IMR-90 (cell line): ENCODE results near the gene TFEB.

Source experiments
- CEBPB ChIP-seq: IDR thresholded peaks from 2 replicates; pipeline ENCODE4 v1.6.1; 2012; ENCODE audit warnings: low read depth, low read length, improper control_type of control experiment
- POLR2A ChIP-seq: IDR thresholded peaks from 2 replicates; pipeline ENCODE4 v1.6.1; 2012; ENCODE audit warnings: mild to moderate bottlenecking, low read depth, low read length
- TF ChIP-seq, protein P1 (sequence below): conservative IDR thresholded peaks from 2 replicates; pipeline ENCODE4 v1.5.1; 2012; ENCODE audit warnings: mild to moderate bottlenecking, low read depth, low read length, improper control_type of control experiment

DNA sequence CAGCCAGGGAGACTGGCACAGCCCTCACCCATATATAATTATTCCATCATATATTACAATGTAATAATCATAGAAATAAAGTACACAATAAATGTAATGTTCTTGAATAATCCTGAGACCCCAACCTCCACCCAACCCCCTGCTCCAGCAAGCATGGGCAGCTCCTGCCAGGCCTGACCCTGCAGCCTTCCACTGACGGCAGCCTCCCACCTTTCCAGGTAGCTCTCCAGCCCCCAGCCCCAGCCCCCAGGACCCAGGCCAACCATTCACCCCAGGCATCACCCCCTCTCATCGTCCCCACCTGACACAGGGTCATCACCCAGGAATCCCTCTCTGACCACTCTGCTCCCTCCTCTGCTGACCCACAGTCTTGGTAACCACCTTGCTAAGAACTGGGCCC lies 14.6 kb downstream of the TFEB start:
- no peak for TF ChIP-seq POLR2A
- TF ChIP-seq, protein P1, sequence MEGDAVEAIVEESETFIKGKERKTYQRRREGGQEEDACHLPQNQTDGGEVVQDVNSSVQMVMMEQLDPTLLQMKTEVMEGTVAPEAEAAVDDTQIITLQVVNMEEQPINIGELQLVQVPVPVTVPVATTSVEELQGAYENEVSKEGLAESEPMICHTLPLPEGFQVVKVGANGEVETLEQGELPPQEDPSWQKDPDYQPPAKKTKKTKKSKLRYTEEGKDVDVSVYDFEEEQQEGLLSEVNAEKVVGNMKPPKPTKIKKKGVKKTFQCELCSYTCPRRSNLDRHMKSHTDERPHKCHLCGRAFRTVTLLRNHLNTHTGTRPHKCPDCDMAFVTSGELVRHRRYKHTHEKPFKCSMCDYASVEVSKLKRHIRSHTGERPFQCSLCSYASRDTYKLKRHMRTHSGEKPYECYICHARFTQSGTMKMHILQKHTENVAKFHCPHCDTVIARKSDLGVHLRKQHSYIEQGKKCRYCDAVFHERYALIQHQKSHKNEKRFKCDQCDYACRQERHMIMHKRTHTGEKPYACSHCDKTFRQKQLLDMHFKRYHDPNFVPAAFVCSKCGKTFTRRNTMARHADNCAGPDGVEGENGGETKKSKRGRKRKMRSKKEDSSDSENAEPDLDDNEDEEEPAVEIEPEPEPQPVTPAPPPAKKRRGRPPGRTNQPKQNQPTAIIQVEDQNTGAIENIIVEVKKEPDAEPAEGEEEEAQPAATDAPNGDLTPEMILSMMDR, result no peak
- no peak for TF ChIP-seq CEBPB
